GM23248 (cell line): ENCODE data around the gene C12orf75. TPM values are rescaled to one million over a fixed set of nuclear protein-coding genes. Genes with fewer than 3 reads are reported as not detected.

Experiments
- DNase-seq: peaks from one replicate; pipeline ENCODE4 v3.0.0-alpha.2; 2015
- H2AFZ ChIP-seq: fragments of 200-600 bp; sonication (generic); 2 replicates; pipeline ENCODE4 v1.6.1; 2016; ENCODE audit warnings: antibody characterized with exemption
- H3F3A ChIP-seq: fragments of 200-600 bp; sonication (generic); 2 replicates; pipeline ENCODE4 v1.6.1; 2016; ENCODE audit warnings: mild to moderate bottlenecking, antibody characterized with exemption, mixed run types; ENCODE audit not compliant: insufficient read depth
- H3K27ac ChIP-seq: fragments of 200-600 bp; sonication (generic); 2 replicates; pipeline ENCODE4 v1.5.1; 2016; ENCODE audit warnings: mild to moderate bottlenecking
- H3K27me3 ChIP-seq: fragments of 200-600 bp; sonication (generic); replicated peaks from 2 replicates; pipeline ENCODE4 v1.6.1; 2016; ENCODE audit warnings: mild to moderate bottlenecking; ENCODE audit not compliant: insufficient read depth
- H3K36me3 ChIP-seq: fragments of 200-600 bp; sonication (generic); 2 replicates; pipeline ENCODE4 v1.6.1; 2016; ENCODE audit warnings: low read depth, mild to moderate bottlenecking
- H3K4me1 ChIP-seq: fragments of 200-600 bp; sonication (generic); 2 replicates; pipeline ENCODE4 v1.6.1; 2016; ENCODE audit warnings: mild to moderate bottlenecking; ENCODE audit not compliant: insufficient read depth
- H3K4me2 ChIP-seq: fragments of 200-600 bp; sonication (generic); one replicate; pipeline ENCODE4 v1.6.1; 2016; ENCODE audit warnings: mild to moderate bottlenecking; ENCODE audit not compliant: unreplicated experiment
- H3K4me3 ChIP-seq: fragments of 200-600 bp; sonication (generic); 2 replicates; pipeline ENCODE4 v1.5.1; 2016; ENCODE audit warnings: mild to moderate bottlenecking
- H3K79me2 ChIP-seq: fragments of 200-600 bp; sonication (generic); 2 replicates; pipeline ENCODE4 v1.6.1; 2016; ENCODE audit warnings: mild to moderate bottlenecking; ENCODE audit not compliant: insufficient read depth
- H3K9ac ChIP-seq: fragments of 200-600 bp; sonication (generic); 2 replicates; pipeline ENCODE4 v1.6.1; 2016; ENCODE audit warnings: mild to moderate bottlenecking
- H3K9me2 ChIP-seq: fragments of 200-600 bp; sonication (generic); 2 replicates; pipeline ENCODE4 v1.6.1; 2016; ENCODE audit warnings: mixed run types, mild to moderate bottlenecking, moderate library complexity; ENCODE audit not compliant: insufficient read depth
- H3K9me3 ChIP-seq: fragments of 200-600 bp; sonication (generic); one replicate; pipeline ENCODE4 v1.6.1; 2017; ENCODE audit warnings: low read depth
- H4K20me1 ChIP-seq: fragments of 200-600 bp; sonication (generic); 2 replicates; pipeline ENCODE4 v1.6.0; 2016; ENCODE audit not compliant: insufficient read depth
- EZH2 ChIP-seq: fragments of 200-600 bp; sonication (generic); IDR thresholded peaks from 2 replicates; pipeline ENCODE4 v1.6.1; 2018; ENCODE audit warnings: antibody characterized with exemption, mild to moderate bottlenecking; ENCODE audit not compliant: insufficient read depth, poor library complexity, severe bottlenecking
- EZH2phosphoT487 ChIP-seq: fragments of 200-600 bp; sonication (generic); IDR thresholded peaks from 2 replicates; pipeline ENCODE4 v1.6.1; 2018; ENCODE audit warnings: antibody characterized with exemption, moderate library complexity, mild to moderate bottlenecking, low read depth; ENCODE audit not compliant: insufficient read depth
- WGBS, 2 experiments: methylation state at CpG; one replicate each; pipeline ENCODE4 v1.1.6; 2015 to 2017; ENCODE audit warnings: low lambda C conversion rate in 2 of 2, low coverage in 1 of 2; ENCODE audit errors: missing lambda C conversion rate in 2 of 2; 5-methylcytosine and 5-hydroxymethylcytosine counted together
- in situ Hi-C: fragments of 300-500 bp; cut with MboI; formaldehyde crosslinking; loops from 2 replicates; pipeline ENCODE4 v1.15.0; 2020
- polyA plus RNA-seq: library from polyadenylated mRNA; unstranded; fragments of >200 nt; fragmentation: Nextera tagmentation; extraction: Ambion mirVana; gene quantifications from 2 replicates; pipeline ENCODE4 v1.2.1, GENCODE V29; 2016
- total RNA-seq: library from RNA; depleted of rRNA; stranded (reverse); fragments of >200 nt; shearing (Covaris generic); gene quantifications from 2 replicates; pipeline ENCODE4 v1.2.3, GENCODE V29; 2014

C12orf75 gene
- total and polyA plus RNA-seq, 2 experiments from 2014 or later = 349 to 590 TPM

DNA sequence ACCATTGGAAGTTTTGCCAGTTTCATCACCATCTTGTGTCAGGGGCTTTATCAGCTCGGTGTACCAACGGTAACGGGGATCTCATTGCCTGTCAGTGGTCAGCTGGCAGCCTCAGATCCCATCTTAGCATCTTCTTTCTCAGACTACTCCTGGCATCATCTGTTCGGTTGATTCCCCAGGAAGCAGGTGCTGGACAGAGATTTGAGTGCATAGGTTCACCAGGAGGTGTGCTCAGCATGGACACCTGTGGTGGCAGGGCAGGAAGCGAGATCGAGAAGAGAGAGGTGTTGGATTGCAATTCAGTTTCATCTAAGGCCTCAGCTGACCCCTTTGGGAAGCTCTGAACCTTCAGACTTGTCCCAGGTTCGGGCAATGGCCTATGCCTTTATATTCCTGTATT lies 76.0 kb downstream of the C12orf75 start:
- H3K27me3 ChIP-seq = no peaks in the 10 kb centered on the region
- peaks cover 10% of the 10 kb centered on the region; the same call in 1 of the 2 replicates for H3F3A ChIP-seq
- H3K4me1 ChIP-seq = peaks cover 17% of the 10 kb centered on the region
- 0 out of 2 replicates have a peak, but pooled peaks cover 6% of the 10 kb centered on the region for H3K36me3 ChIP-seq
- DNase-seq = no peak
- H3K9me3 ChIP-seq = no peaks in the 10 kb centered on the region
- no peak overlapping the region for H3K4me3 ChIP-seq
- H3K4me2 ChIP-seq = no peak overlapping the region
- H3K9me2 ChIP-seq = no peaks in the 10 kb centered on the region
- WGBS, 2 experiments = 95 to 96% methylated on average over 7 of the region's 7 CpGs
- in situ Hi-C loops = no loop called here
- H3K27ac ChIP-seq = no peak overlapping the region
- no peaks in the 10 kb centered on the region for H4K20me1 ChIP-seq
- TF ChIP-seq EZH2phosphoT487 (no peak), EZH2 (no peak)
- no peak overlapping the region for H2AFZ ChIP-seq
- H3K79me2 ChIP-seq = no peaks in the 10 kb centered on the region
- no peak overlapping the region for H3K9ac ChIP-seq

DNA sequence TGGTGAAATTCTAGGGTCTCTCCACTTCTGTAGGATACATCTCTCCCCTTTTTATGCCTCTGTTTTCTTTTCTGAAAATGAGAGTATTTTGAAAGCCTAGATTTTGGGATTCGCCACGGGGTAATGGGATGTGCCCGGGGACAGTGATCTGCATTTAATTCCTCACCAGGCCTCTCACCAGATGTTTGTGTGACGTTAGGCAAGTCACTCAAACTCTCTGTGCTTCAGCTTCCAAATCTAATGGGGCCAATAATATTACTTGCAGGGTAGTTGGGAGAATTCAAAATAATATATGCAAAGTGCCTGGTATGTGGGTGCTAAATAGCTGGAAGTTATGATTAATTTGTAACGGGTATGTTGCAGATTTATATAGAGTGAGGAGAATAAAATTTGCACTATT lies 78.8 kb downstream of the C12orf75 start:
- WGBS, 2 experiments = 24 to 27% methylated on average over 5 of the region's 5 CpGs
- no peaks in the 10 kb centered on the region for H3K27me3 ChIP-seq
- H2AFZ ChIP-seq = no peak overlapping the region
- no peak overlapping the region for H3K4me3 ChIP-seq
- 0 out of 2 replicates have a peak overlapping the region, but pooled peaks have one; percentile 16 for H3K27ac ChIP-seq
- H3K36me3 ChIP-seq = 0 out of 2 replicates have a peak, but pooled peaks cover 6% of the 10 kb centered on the region
- TF ChIP-seq EZH2 (no peak), EZH2phosphoT487 (no peak)
- peaks cover 10% of the 10 kb centered on the region; the same call in 1 of the 2 replicates for H3F3A ChIP-seq
- DNase-seq = no peak
- H3K4me2 ChIP-seq = peak overlapping the region; percentile 58
- H3K9me3 ChIP-seq = no peaks in the 10 kb centered on the region
- in situ Hi-C loops = no loop called here
- no peaks in the 10 kb centered on the region for H3K79me2 ChIP-seq
- no peaks in the 10 kb centered on the region for H3K9me2 ChIP-seq
- no peak overlapping the region for H3K9ac ChIP-seq
- no peaks in the 10 kb centered on the region for H4K20me1 ChIP-seq
- H3K4me1 ChIP-seq = peaks cover 17% of the 10 kb centered on the region

DNA sequence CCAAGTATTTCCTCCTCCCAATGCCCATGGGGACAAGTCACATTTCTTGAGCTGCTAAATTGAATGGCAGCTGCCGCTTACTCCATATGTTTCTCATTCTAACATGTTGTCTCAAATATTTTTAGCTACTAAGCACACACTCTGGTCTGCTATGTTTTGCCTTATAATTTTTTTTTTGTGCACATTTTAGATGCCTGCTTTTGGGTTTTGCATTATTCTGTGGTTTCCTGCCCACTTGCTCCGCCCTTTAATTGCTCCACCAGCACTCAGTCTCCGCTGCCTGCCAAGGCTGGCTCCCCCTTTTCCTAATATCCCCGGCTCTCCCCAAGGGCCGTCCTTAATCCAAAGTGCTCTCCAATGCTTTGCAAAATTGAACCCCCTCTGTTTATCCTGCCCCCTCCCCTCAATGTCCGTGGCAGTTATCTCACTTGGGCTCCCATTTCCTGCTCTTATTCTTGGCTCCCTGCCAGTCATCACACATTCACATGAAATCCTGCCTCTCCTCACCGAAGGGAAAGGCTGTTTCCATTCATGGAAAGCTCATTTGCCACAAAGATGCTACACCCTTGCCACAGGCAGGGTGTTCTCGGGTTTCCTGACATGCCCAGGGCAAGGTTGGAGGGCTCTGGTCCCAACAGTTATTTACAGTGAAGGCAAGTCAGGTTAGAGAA lies 79.4 kb downstream of the C12orf75 start:
- Histone ChIP-seq H3K9ac (0 out of 2 replicates have a peak overlapping the region, but pooled peaks have one; percentile 4), H3K4me3 (peak overlapping the region; percentile 13; the same call in 1 of the 2 replicates), H3K79me2 (no peaks in the 10 kb centered on the region), H3K27ac (peak overlapping the region; percentile 16; the same call in 1 of the 2 replicates), H3K9me3 (no peaks in the 10 kb centered on the region), H3K36me3 (0 out of 2 replicates have a peak, but pooled peaks cover 6% of the 10 kb centered on the region), H2AFZ (0 out of 2 replicates have a peak overlapping the region, but pooled peaks have one; percentile 38), H3K9me2 (no peaks in the 10 kb centered on the region), H3K27me3 (no peaks in the 10 kb centered on the region), H3F3A (peaks cover 10% of the 10 kb centered on the region; the same call in 1 of the 2 replicates), H3K4me1 (peaks cover 17% of the 10 kb centered on the region), H3K4me2 (peak overlapping the region; percentile 58), H4K20me1 (no peaks in the 10 kb centered on the region)
- peak; percentile 62 for DNase-seq
- TF ChIP-seq EZH2phosphoT487 (no peak), EZH2 (no peak)
- in situ Hi-C loops = no loop called here
- WGBS, 2 experiments = 24 to 25% methylated on average over 8 of the region's 8 CpGs

DNA sequence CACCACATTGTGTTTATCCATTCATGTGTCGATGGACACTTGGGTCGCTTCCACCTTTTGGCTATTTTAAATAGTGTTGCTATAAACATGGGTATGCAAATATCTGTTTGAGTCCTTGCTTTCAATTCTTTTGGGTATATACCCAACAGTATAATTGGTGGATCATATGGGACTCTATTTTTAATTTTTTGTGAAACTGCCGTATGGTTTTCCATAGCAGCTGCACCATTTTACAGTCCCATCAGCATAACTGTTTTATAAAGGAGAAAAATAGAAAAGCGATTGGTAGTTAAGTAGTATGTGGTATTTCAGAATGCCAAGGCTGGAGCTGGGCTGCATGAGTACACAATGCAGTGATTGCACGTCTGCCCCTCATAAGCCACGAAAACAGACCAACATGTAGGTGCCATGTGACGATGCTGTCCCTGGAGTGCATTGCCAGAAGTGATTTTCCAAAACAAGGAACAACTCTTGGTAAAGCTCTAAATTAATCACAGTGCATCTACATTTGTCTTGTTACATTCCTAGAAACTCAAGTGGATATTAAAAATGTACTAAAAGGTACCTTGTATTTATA lies 83.5 kb downstream of the C12orf75 start:
- H3K27me3 ChIP-seq = no peaks in the 10 kb centered on the region
- H3F3A ChIP-seq = peaks cover 21% of the 10 kb centered on the region
- no peaks in the 10 kb centered on the region for H3K9me2 ChIP-seq
- TF ChIP-seq EZH2 (no peak), EZH2phosphoT487 (no peak)
- no peaks in the 10 kb centered on the region for H4K20me1 ChIP-seq
- peaks cover 32% of the 10 kb centered on the region for H3K4me1 ChIP-seq
- H2AFZ ChIP-seq = no peak overlapping the region
- no peak for DNase-seq
- H3K9me3 ChIP-seq = no peaks in the 10 kb centered on the region
- no peak overlapping the region for H3K4me2 ChIP-seq
- no peaks in the 10 kb centered on the region for H3K36me3 ChIP-seq
- 92 to 94% methylated on average over 7 of the region's 7 CpGs for WGBS, 2 experiments
- no peak overlapping the region for H3K27ac ChIP-seq
- H3K79me2 ChIP-seq = no peaks in the 10 kb centered on the region
- no peak overlapping the region for H3K4me3 ChIP-seq
- in situ Hi-C loops = no loop called here
- H3K9ac ChIP-seq = no peak overlapping the region
